ENCODE measurements around the gene CLSTN2.

GRCh38 chr3:140572334-140572733, 637.3 kb downstream of the CLSTN2 start:
- TF ChIP-seq POLR2A (IDR thresholded peaks at IDR 0.05; ENCODE audit: control extremely low read depth in 1 of 2, low read depth in 2 of 2, low read length in 2 of 2) (no peak), USF2 (IDR thresholded peaks at IDR 0.05; ENCODE audit: low read length) (no peak)

Data from H1 (cell line).